Psoas muscle (tissue), 8 donors: ENCODE measurements around the gene B3GAT1. TPM values are rescaled to one million over a fixed set of nuclear protein-coding genes. Genes with fewer than 3 reads are reported as not detected.

ENCODE experiments used
- ATAC-seq, 4 donors: fragments of 200-7000 bp; cut with Tn5 transposase; one replicate each; pipeline ENCODE4 v1.9.1; 2020; ENCODE audit warnings: moderate library complexity in 3 of 4, mild to moderate bottlenecking in 2 of 4
- DNase-seq, 2 donors: peaks; one replicate each; pipeline ENCODE4 v3.0.0-alpha.2; 2020
- H3K27ac ChIP-seq: fragments of 200-600 bp; one replicate; pipeline ENCODE4 v1.8.0; 2022
- H3K27me3 ChIP-seq, 3 donors: fragments of 200-600 bp in 1 of 3; one replicate each; pipeline versions ENCODE4 v1.6.1 to v1.8.0; 2013 to 2022; ENCODE audit warnings: low read length in 2 of 3, mild to moderate bottlenecking in 2 of 3, moderate library complexity in 1 of 3; ENCODE audit not compliant: insufficient read depth in 3 of 3
- H3K36me3 ChIP-seq, 2 donors: fragments of 200-600 bp in 1 of 2; one replicate each; pipeline versions ENCODE4 v1.6.1 to v1.8.0; 2013 to 2022; ENCODE audit warnings: low read depth in 1 of 2, mild to moderate bottlenecking in 1 of 2, moderate library complexity in 1 of 2; ENCODE audit not compliant: insufficient read depth in 1 of 2
- H3K4me1 ChIP-seq: fragments of 200-600 bp; one replicate; pipeline ENCODE4 v1.8.0; 2022
- H3K4me3 ChIP-seq: fragments of 200-600 bp; one replicate; pipeline ENCODE4 v1.8.0; 2022; ENCODE audit warnings: mild to moderate bottlenecking
- H3K9me3 ChIP-seq: fragments of 200-600 bp; one replicate; pipeline ENCODE4 v1.8.0; 2022
- CTCF ChIP-seq: fragments of 200-600 bp; IDR thresholded peaks from one replicate; pipeline ENCODE4 v1.8.0; 2022; ENCODE audit warnings: antibody characterized with exemption
- WGBS, 3 donors: extraction: QIAGEN DNeasy Blood & Tissue Kit; methylation state at CpG; one replicate each; pipeline versions ENCODE4 v1.1.6 to v1.1.7; 2013; 5-methylcytosine and 5-hydroxymethylcytosine counted together
- intact Hi-C, 2 donors: fragments of 100-400 bp; cut with DNase I; formaldehyde crosslinking; loops; one replicate each; pipeline versions ENCODE4 v1.11.0 to v1.14.2; 2022
- polyA plus RNA-seq, 3 donors: library from polyadenylated mRNA; stranded (reverse); fragments of 200-250 nt; gene quantifications; one replicate each; pipeline ENCODE4 v1.2.3, GENCODE V29; 2013
- total RNA-seq, 4 donors: library from RNA; stranded (reverse); fragmentation: NEBNext Ultra II Directional in 2 of 4; extraction: Animal tissue kit (Norgen Biotek cat#: 25700) in 2 of 4; gene quantifications; one replicate each; pipeline versions ENCODE4 v1.2.1 to v1.2.4, GENCODE V29; 2021 to 2023
- donor health status: healthy with polysubstance abuse.
- donor health status: DM: no; HTN: no; CAD: no; lungs with moderate emphysema.
- donor health status: Bipolar disorder and iron deficiency.
- donor health status: healthy.
- donor health status: DM: yes; HTN: yes; CAD: no.
- donor health status: DM: no; HTN: no; CAD: no.
- donor health status: DM: no; HTN: no; CAD: no.
- donor health status: DM: yes; HTN: yes; CAD: no.

The B3GAT1 gene
- total and polyA plus RNA-seq, 7 donors = 0.01 to 0.13 (median 0.06) TPM; not detected in 3

- H3K27ac ChIP-seq = no peak overlapping the region
- no peaks in the 10 kb centered on the region for H3K4me1 ChIP-seq
- DNase-seq (no peak), ATAC-seq (no peak)
- no peak for TF ChIP-seq CTCF
- H3K4me3 ChIP-seq = no peak overlapping the region
- no peaks in the 10 kb centered on the region for H3K9me3 ChIP-seq
- WGBS, 3 donors = 78 to 91% (median 84%) methylated on average over 5 of the region's 5 CpGs
- intact Hi-C loops = no loop called here
- peaks cover 0 to 1% (median 0%) of the 10 kb centered on the region in 3 donors for H3K27me3 ChIP-seq
- H3K36me3 ChIP-seq = no peaks in the 10 kb centered on the region
These were observed 40.8 kb upstream of the B3GAT1 start for GRCh38 chr11:134452838-134453155.

- no peak overlapping the region for H3K4me3 ChIP-seq
- DNase-seq = no peak
- H3K36me3 ChIP-seq = no peaks in the 10 kb centered on the region
- no peak overlapping the region for H3K27ac ChIP-seq
- no peak for ATAC-seq
- no peak for TF ChIP-seq CTCF
- no peaks in the 10 kb centered on the region for H3K9me3 ChIP-seq
- WGBS, 3 donors = 73 to 79% (median 76%) methylated on average over 14 of the region's 14 CpGs
- intact Hi-C loops = no loop called here
- H3K4me1 ChIP-seq = no peaks in the 10 kb centered on the region
- H3K27me3 ChIP-seq = peaks cover 0 to 1% (median 0%) of the 10 kb centered on the region in 3 donors
These were observed 40.2 kb upstream of the B3GAT1 start for GRCh38 chr11:134452026-134452837.

- no peak overlapping the region for H3K4me3 ChIP-seq
These were observed 38.1 kb upstream of the B3GAT1 start for GRCh38 chr11:134450186-134450585.

GRCh38 chr11:134449713-134450112, 37.7 kb upstream of the B3GAT1 start:
- Histone ChIP-seq H3K4me3 (no peak overlapping the region), H3K9me3 (no peaks in the 10 kb centered on the region), H3K27ac (no peak overlapping the region), H3K36me3 (no peaks in the 10 kb centered on the region), H3K4me1 (no peaks in the 10 kb centered on the region), H3K27me3 (peaks cover 0 to 1% (median 0%) of the 10 kb centered on the region in 3 donors)
- TF ChIP-seq CTCF = no peak
- WGBS, 3 donors = 70 to 77% (median 76%) methylated on average over 7 of the region's 7 CpGs
- DNase-seq (no peak), ATAC-seq (no peak)
- intact Hi-C loops = no loop called here

More at GRCh38 chr11:134450186-134450585, 38.1 kb upstream of the B3GAT1 start:
- DNase-seq (no peak), ATAC-seq (no peak)
- Histone ChIP-seq H3K27me3 (peaks cover 0 to 1% (median 0%) of the 10 kb centered on the region in 3 donors), H3K9me3 (no peaks in the 10 kb centered on the region), H3K27ac (no peak overlapping the region), H3K36me3 (no peaks in the 10 kb centered on the region), H3K4me1 (no peaks in the 10 kb centered on the region)
- TF ChIP-seq CTCF = no peak
- WGBS, 3 donors = 88 to 94% (median 92%) methylated on average over 7 of the region's 7 CpGs
- intact Hi-C loops = no loop called here

GRCh38 chr11:134449051-134449450, 37.0 kb upstream of the B3GAT1 start:
- ATAC-seq (no peak), DNase-seq (no peak)
- Histone ChIP-seq H3K36me3 (no peaks in the 10 kb centered on the region), H3K4me1 (no peaks in the 10 kb centered on the region), H3K9me3 (no peaks in the 10 kb centered on the region), H3K27ac (no peak overlapping the region), H3K27me3 (peaks cover 0 to 1% (median 0%) of the 10 kb centered on the region in 3 donors), H3K4me3 (no peak overlapping the region)
- intact Hi-C loops = no loop called here
- TF ChIP-seq CTCF = no peak
- 86 to 100% (median 92%) methylated on average over 1 of the region's 1 CpG for WGBS, 3 donors
